Ishikawa (cell line): ENCODE measurements around the gene PIM3.

ENCODE experiments used
- CEBPB ChIP-seq: IDR thresholded peaks from 2 replicates; pipeline ENCODE4 v1.6.1; 2012
- CREB1 ChIP-seq: IDR thresholded peaks from 2 replicates; pipeline ENCODE4 v1.6.1; 2012; ENCODE audit warnings: low read depth
- EP300 ChIP-seq: IDR thresholded peaks from 2 replicates; pipeline ENCODE4 v1.6.1; 2012; ENCODE audit warnings: borderline replicate concordance
- FOXM1 ChIP-seq: IDR thresholded peaks from 2 replicates; pipeline ENCODE4 v1.6.1; 2012; ENCODE audit warnings: low read depth, borderline replicate concordance
- MAX ChIP-seq: IDR thresholded peaks from 2 replicates; pipeline ENCODE4 v1.6.1; 2012
- NFIC ChIP-seq: IDR thresholded peaks from 2 replicates; pipeline ENCODE4 v1.6.1; 2012
- RAD21 ChIP-seq: IDR thresholded peaks from 2 replicates; pipeline ENCODE4 v1.6.1; 2012; ENCODE audit warnings: low read depth
- TAF1 ChIP-seq: IDR thresholded peaks from 2 replicates; pipeline ENCODE4 v1.6.1; 2012; ENCODE audit warnings: low read depth, mild to moderate bottlenecking
- TCF12 ChIP-seq: IDR thresholded peaks from 2 replicates; pipeline ENCODE4 v1.6.1; 2012; ENCODE audit warnings: low read depth
- TEAD4 ChIP-seq: IDR thresholded peaks from 2 replicates; pipeline ENCODE4 v1.6.1; 2012
- YY1 ChIP-seq: IDR thresholded peaks from 2 replicates; pipeline ENCODE4 v1.6.1; 2012; ENCODE audit warnings: low read depth
- ZBTB7A ChIP-seq: IDR thresholded peaks from 2 replicates; pipeline ENCODE4 v1.6.1; 2012; ENCODE audit warnings: low read depth
- TF ChIP-seq, protein P1 (sequence below): IDR thresholded peaks from 2 replicates; pipeline ENCODE4 v1.6.1; 2012; ENCODE audit warnings: low read depth, mild to moderate bottlenecking
- TF ChIP-seq, protein P2 (sequence below): IDR thresholded peaks from 2 replicates; pipeline ENCODE4 v1.6.1; 2012

DNA sequence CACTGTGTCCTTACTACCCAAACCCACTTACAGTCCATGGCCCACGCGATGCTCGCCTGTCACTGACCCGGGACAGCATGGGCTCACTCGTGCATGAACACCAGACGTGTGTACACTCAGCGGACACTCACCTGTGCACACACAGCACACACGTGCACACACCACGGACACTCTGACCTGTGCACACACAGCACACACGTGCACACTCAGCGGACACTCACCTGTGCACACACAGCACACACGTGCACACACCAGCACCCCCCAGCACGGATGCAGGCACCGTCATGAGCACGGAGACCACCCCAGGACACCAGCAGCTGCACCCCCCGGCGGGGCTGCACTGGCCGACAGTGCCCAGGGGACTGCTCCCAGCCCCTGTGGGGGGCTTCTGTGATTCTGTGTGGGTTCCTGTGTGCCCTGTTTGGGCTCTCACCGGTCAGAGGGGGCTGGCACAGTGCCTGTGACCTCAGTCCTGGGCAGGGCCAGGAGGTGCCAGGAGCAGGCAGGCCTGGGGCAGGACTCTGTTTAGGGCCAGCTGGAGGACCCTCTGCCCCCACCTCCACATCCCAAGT lies 21.9 kb upstream of the PIM3 start:
- TF ChIP-seq EP300 (no peak), TCF12 (no peak), MAX (no peak), NFIC (no peak), ZBTB7A (no peak), TAF1 (no peak), RAD21 (no peak), YY1 (no peak), CEBPB (no peak), CREB1 (no peak), FOXM1 (no peak), TEAD4 (no peak)
- TF ChIP-seq, protein P1, sequence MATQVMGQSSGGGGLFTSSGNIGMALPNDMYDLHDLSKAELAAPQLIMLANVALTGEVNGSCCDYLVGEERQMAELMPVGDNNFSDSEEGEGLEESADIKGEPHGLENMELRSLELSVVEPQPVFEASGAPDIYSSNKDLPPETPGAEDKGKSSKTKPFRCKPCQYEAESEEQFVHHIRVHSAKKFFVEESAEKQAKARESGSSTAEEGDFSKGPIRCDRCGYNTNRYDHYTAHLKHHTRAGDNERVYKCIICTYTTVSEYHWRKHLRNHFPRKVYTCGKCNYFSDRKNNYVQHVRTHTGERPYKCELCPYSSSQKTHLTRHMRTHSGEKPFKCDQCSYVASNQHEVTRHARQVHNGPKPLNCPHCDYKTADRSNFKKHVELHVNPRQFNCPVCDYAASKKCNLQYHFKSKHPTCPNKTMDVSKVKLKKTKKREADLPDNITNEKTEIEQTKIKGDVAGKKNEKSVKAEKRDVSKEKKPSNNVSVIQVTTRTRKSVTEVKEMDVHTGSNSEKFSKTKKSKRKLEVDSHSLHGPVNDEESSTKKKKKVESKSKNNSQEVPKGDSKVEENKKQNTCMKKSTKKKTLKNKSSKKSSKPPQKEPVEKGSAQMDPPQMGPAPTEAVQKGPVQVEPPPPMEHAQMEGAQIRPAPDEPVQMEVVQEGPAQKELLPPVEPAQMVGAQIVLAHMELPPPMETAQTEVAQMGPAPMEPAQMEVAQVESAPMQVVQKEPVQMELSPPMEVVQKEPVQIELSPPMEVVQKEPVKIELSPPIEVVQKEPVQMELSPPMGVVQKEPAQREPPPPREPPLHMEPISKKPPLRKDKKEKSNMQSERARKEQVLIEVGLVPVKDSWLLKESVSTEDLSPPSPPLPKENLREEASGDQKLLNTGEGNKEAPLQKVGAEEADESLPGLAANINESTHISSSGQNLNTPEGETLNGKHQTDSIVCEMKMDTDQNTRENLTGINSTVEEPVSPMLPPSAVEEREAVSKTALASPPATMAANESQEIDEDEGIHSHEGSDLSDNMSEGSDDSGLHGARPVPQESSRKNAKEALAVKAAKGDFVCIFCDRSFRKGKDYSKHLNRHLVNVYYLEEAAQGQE = no peak
- TF ChIP-seq, protein P2, sequence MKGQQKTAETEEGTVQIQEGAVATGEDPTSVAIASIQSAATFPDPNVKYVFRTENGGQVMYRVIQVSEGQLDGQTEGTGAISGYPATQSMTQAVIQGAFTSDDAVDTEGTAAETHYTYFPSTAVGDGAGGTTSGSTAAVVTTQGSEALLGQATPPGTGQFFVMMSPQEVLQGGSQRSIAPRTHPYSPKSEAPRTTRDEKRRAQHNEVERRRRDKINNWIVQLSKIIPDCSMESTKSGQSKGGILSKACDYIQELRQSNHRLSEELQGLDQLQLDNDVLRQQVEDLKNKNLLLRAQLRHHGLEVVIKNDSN = no peak
